Mesenteric fat pad (tissue), 1 donor: ENCODE measurements around the gene PRKAG2. TPM values are rescaled to one million over a fixed set of nuclear protein-coding genes. Genes with fewer than 3 reads are reported as not detected.
"Not testable (repeated sequence)": the region's sequence is repeated elsewhere in the genome, so short reads cannot be mapped to it uniquely, and the experiment has no call there.

Experiments
- DNase-seq: peaks from one replicate; pipeline ENCODE4 v3.0.0-alpha.2; 2020; ENCODE audit warnings: low spot score
- total RNA-seq: library from RNA; stranded (reverse); fragmentation: NEBNext Ultra II Directional; extraction: Animal tissue kit (Norgen Biotek cat#: 25700); gene quantifications from one replicate; pipeline ENCODE4 v1.2.1, GENCODE V29; 2021
- donor health status: DM: yes; HTN: yes; CAD: no.

The PRKAG2 gene
- total RNA-seq, 1 donor from 2014 or later: 61.2 TPM

GRCh38 chr7:151790830-151791620 lies 85.9 kb downstream of the PRKAG2 start:
- DNase-seq: no peak

- no peak for DNase-seq
Measured at GRCh38 chr7:151790095-151790829, 86.7 kb downstream of the PRKAG2 start.

GRCh38 chr7:151789380-151789947 lies 87.5 kb downstream of the PRKAG2 start:
- DNase-seq: no peak

GRCh38 chr7:151787348-151787747 lies 89.6 kb downstream of the PRKAG2 start:
- no peak for DNase-seq

GRCh38 chr7:151786936-151787335 lies 90.0 kb downstream of the PRKAG2 start:
- no peak for DNase-seq

- DNase-seq: no peak
Measured at GRCh38 chr7:151786241-151786640, 90.7 kb downstream of the PRKAG2 start.

- DNase-seq: no peak
Measured at GRCh38 chr7:151785681-151785965, 91.3 kb downstream of the PRKAG2 start.

GRCh38 chr7:151784853-151785680 lies 91.8 kb downstream of the PRKAG2 start:
- DNase-seq: no peak

GRCh38 chr7:151783958-151784575 lies 92.8 kb downstream of the PRKAG2 start:
- no peak for DNase-seq

GRCh38 chr7:151782598-151783448 lies 94.1 kb downstream of the PRKAG2 start:
- DNase-seq: no peak

- DNase-seq: not testable (repeated sequence)
Measured at GRCh38 chr7:151782256-151782597, 94.7 kb downstream of the PRKAG2 start.

GRCh38 chr7:151781161-151781845 lies 95.6 kb downstream of the PRKAG2 start:
- DNase-seq: no peak

- no peak for DNase-seq
Measured at GRCh38 chr7:151780631-151781030, 96.3 kb downstream of the PRKAG2 start.

GRCh38 chr7:151779678-151780077 lies 97.2 kb downstream of the PRKAG2 start:
- no peak for DNase-seq

GRCh38 chr7:151779255-151779654 lies 97.7 kb downstream of the PRKAG2 start:
- no peak for DNase-seq

- no peak for DNase-seq
Measured at GRCh38 chr7:151777908-151778670, 98.8 kb downstream of the PRKAG2 start.

GRCh38 chr7:151777495-151777880 lies 99.4 kb downstream of the PRKAG2 start:
- no peak for DNase-seq

- DNase-seq: no peak
Measured at GRCh38 chr7:151776876-151777494, 99.9 kb downstream of the PRKAG2 start.
